GM12872 (cell line): ENCODE measurements around the gene NMUR1.

Source experiments
- TF ChIP-seq, protein P1 (sequence below): IDR thresholded peaks from 3 replicates; pipeline ENCODE4 v1.5.1; 2011; ENCODE audit warnings: low read depth, mild to moderate bottlenecking, low read length, moderate library complexity; ENCODE audit not compliant: insufficient read depth

NMUR1 gene

DNA sequence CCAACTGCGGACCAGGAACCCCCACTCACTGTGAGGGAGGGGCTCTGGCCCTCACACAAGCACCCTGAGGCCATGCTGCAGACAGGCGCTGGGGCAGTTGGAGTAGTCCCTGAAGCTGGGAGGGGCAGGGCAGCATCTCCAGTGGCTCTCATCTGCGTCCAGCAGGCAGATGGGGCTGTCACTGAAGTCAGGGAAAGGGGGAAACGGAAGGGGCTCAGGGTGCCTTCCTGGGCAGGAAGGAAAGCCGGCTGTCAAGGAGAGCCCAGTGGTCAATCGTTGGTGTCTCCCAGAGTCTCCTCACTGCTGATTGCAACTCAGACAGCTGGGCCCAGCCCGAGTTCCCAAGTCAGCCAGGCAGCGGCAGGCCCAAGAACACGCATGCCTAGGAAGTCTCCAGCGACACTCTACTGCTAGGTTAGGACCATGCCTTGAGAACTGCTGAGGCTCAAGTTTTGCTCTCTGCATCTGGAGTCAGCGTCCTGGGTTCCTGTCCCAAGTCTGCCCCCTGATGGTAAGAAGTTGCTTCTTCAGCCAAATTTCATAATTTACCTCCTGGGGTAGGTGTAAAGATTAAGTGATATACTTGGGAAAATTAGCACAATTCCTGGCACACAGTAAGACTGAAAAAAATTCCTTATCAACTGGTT lies 27.4 kb upstream of the NMUR1 start:
- TF ChIP-seq, protein P1, sequence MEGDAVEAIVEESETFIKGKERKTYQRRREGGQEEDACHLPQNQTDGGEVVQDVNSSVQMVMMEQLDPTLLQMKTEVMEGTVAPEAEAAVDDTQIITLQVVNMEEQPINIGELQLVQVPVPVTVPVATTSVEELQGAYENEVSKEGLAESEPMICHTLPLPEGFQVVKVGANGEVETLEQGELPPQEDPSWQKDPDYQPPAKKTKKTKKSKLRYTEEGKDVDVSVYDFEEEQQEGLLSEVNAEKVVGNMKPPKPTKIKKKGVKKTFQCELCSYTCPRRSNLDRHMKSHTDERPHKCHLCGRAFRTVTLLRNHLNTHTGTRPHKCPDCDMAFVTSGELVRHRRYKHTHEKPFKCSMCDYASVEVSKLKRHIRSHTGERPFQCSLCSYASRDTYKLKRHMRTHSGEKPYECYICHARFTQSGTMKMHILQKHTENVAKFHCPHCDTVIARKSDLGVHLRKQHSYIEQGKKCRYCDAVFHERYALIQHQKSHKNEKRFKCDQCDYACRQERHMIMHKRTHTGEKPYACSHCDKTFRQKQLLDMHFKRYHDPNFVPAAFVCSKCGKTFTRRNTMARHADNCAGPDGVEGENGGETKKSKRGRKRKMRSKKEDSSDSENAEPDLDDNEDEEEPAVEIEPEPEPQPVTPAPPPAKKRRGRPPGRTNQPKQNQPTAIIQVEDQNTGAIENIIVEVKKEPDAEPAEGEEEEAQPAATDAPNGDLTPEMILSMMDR = peak; percentile 64; the same call in 2 of the 3 replicates

GRCh38 chr2:231556981-231557380 lies 26.7 kb upstream of the NMUR1 start:
- TF ChIP-seq, protein P1 = no peak

DNA sequence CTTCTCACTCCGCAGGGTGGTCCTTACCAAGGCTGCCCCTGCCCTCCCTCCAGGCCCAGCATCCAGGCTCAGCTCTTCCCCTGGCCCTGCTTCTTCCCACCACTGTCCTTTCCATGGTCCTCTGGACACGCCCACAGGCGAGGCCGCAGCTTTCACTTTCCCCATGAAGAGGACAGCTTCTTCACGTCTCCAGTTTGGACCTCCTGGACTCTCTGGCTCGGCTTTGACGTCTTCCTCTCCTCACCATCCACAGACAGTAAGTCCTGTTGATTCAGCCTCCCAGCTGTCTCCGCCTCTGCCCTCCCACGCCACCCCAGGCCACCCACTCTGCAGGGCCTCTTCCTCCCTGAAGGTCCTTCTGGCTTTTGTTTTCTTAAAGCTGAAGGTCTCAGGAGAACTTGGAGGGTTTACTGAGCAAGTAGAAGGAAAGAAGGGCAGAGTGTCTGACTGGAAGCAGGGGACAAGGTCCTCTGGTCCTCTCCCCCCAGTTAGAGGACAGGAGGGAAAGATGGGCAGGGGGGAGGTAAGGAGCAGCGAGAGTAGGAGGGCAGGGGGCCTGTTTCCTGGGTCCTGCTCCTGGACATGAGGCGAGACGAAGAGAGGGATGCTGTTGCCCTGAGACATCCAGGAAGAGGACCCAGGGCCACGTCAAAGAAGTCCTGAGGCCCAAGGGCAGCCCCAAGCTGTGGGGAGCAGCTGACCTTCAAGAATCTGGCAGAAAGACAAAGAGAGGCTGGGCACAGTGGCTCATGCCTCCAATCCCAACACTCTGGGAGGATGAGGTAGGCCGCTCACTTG lies 24.7 kb upstream of the NMUR1 start:
- TF ChIP-seq, protein P1 = no peak

- TF ChIP-seq, protein P1 = no peak
These were observed 24.1 kb upstream of the NMUR1 start for GRCh38 chr2:231554327-231554726.

- TF ChIP-seq, protein P1 = no peak
These were observed 22.5 kb upstream of the NMUR1 start for GRCh38 chr2:231552752-231553151.

GRCh38 chr2:231549446-231550239 lies 19.4 kb upstream of the NMUR1 start:
- TF ChIP-seq, protein P1 = no peak

DNA sequence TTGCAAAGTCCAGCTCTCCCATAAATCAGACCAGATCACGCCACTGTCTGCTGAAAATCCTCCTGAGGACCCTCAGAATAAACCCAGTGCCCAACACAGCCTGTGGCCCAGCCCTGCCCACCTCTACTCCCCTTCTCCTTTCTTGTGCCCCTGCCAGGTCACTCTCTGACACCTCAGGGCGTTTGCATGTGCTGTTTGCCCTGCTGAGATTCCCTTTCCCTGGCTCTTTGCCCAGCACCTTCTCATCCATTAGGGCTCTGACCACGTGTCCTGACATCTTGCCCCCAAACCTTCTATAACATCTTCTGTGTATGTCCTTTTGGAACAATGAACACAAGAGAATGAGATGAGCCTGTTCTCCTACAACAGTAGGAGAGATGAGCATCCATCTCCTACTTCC lies 18.5 kb upstream of the NMUR1 start:
- TF ChIP-seq, protein P1 = no peak
